Activated naive CD8-positive, alpha-beta T cell (primary cell): ENCODE results near the gene TIMM22.
"Not testable (repeated sequence)": the region's sequence is repeated elsewhere in the genome, so short reads cannot be mapped to it uniquely, and the experiment has no call there.

Experiments used
- H3K27ac Mint-ChIP-seq: one replicate; pipeline ENCODE4 v1.8.0; 2021; ENCODE audit warnings: mixed read lengths
- H3K27me3 Mint-ChIP-seq: one replicate; pipeline ENCODE4 v1.8.0; 2021; ENCODE audit warnings: mixed read lengths
- H3K36me3 Mint-ChIP-seq: one replicate; pipeline ENCODE4 v1.8.0; 2021; ENCODE audit warnings: mixed read lengths
- H3K4me1 Mint-ChIP-seq: one replicate; pipeline ENCODE4 v1.8.0; 2021; ENCODE audit warnings: low read depth, mixed read lengths
- H3K4me3 Mint-ChIP-seq: one replicate; pipeline ENCODE4 v1.8.0; 2021; ENCODE audit warnings: mild to moderate bottlenecking, mixed read lengths
- H3K9me3 Mint-ChIP-seq: one replicate; pipeline ENCODE4 v1.8.0; 2021; ENCODE audit warnings: low read depth, mixed read lengths

The TIMM22 gene

DNA sequence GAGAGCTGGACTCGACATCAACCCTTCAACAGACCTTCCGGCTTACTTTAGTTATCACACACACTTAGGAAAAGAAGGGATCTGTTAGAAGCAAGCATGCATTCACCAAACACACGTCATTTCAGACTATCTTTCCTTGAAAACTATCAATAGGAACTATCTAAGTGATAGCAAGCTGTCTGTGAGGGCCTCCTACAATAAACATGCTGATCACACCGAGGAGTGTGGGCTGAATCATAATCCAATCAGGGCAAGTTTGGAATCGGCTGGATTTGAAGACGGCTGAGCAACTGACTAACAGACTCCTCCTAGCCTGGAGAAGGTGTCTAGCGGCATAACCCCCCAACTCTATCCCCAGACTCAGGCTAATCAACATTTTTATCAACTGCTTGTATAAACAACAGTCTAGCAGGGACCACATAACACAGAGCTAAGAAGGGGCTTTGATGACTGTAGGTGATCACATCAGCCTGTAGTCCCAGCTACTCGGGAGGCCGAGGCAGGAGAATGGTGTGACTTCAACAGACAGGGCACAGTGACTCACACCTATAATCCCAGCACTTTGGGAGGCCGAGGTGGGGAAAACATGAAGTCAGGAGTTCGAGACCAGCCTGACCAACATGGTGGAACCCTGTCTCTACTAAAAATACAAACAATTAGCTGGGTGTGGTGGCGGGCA is 31.5 kb upstream of the TIMM22 start:
- Mint-ChIP-seq H3K27ac (no peak overlapping the region), H3K4me1 (peaks cover 2% of the 10 kb centered on the region), H3K4me3 (no peak overlapping the region), H3K27me3 (peaks cover 14% of the 10 kb centered on the region), H3K36me3 (no peaks in the 10 kb centered on the region), H3K9me3 (no peaks in the 10 kb centered on the region)

DNA sequence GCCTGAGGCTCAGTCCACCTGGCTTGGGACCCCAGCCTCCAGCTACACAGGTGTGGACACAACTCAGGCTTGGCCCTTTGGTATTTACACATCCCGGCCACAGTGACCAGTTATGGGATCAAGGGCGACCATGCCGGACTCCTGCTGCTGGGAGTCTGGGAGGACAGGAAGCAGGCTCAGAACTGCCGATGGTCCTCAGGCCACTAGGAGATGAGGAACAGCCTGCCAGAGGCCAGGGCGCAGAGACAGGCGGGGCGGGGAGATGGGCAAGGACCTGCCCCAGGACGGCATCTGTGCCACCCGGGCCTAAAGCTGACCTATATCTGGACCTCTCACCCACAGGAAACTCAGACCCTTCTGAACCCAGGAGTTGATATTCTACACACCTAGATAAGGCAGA is 29.8 kb upstream of the TIMM22 start:
- Mint-ChIP-seq H3K9me3 (no peaks in the 10 kb centered on the region), H3K4me1 (peaks cover 2% of the 10 kb centered on the region), H3K27ac (no peak overlapping the region), H3K36me3 (no peaks in the 10 kb centered on the region), H3K4me3 (no peak overlapping the region), H3K27me3 (peaks cover 17% of the 10 kb centered on the region)

DNA sequence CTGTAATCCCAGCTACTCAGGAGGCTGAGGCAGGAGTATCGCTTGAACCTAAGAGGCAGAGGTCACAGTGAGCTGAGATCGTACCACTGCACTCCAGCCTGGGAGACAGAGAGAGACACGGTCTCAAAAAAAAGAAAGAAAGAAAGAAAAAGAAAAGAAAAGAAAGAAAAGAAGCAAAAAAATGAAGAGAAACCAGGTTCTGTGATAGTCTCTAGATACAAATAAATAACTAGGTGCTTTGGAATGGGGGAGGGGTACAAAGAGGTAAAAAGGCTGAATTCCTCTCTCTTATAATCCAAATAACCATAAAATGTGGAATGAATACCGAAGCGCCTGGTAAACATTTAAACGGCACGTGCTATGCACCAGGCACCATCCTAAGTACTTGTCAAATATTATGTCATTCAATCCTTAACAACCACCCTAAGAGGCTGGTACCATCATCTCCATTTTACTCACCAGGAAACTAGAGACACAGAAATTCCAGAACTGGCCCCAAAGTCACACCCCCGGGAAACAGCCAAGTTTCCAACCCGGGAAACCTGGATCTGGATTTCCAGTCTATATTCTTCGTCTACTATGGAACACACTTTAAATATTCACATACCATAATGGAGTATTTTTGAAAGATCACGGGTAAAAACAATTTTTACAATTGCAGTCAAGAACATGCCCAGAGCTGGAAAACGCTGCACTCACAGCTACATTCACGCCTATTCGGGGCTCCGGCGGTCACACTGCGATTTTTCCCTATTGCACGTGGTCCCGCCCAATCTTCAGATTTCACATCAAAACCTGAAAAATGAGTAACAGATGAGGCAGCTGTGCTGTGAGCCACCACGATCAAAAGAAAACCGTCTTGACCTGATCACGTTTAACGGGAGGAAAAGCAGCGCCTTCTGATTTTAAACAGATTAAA is 27.9 kb upstream of the TIMM22 start:
- H3K4me3 Mint-ChIP-seq, result no peak overlapping the region
- no peaks in the 10 kb centered on the region for H3K9me3 Mint-ChIP-seq
- H3K36me3 Mint-ChIP-seq, result no peaks in the 10 kb centered on the region
- H3K27ac Mint-ChIP-seq, result no peak overlapping the region
- peaks cover 2% of the 10 kb centered on the region for H3K4me1 Mint-ChIP-seq
- peaks cover 17% of the 10 kb centered on the region for H3K27me3 Mint-ChIP-seq

DNA sequence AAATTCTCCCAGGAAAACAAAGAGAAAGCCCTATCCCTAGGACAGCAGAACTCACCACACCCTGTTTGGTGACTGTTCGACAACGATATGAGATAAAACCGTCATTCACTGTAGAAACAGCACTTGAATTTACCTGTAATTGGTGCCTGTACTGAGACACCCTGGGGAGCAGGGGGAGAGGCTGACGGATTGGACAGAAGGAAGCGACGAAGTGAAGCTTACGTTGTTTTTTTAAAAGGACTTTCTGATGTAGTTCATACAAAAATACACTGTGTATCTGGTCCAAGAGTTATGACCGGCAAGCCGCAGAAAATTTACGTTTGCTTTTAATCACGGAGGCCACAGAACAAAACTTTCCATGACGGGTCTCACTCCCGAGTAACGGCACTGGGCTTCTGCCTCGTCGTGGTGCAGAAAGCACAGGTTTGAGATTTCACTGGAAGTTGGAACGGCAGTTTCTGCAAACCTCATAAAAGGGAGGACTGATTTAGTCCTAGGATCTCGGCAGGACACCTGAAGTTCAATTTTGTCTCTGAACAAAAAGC is 27.0 kb upstream of the TIMM22 start:
- H3K36me3 Mint-ChIP-seq, result no peaks in the 10 kb centered on the region
- H3K4me3 Mint-ChIP-seq, result peak overlapping the region; percentile 1
- no peaks in the 10 kb centered on the region for H3K9me3 Mint-ChIP-seq
- H3K4me1 Mint-ChIP-seq, result peaks cover 2% of the 10 kb centered on the region
- peaks cover 17% of the 10 kb centered on the region for H3K27me3 Mint-ChIP-seq
- H3K27ac Mint-ChIP-seq, result no peak overlapping the region

DNA sequence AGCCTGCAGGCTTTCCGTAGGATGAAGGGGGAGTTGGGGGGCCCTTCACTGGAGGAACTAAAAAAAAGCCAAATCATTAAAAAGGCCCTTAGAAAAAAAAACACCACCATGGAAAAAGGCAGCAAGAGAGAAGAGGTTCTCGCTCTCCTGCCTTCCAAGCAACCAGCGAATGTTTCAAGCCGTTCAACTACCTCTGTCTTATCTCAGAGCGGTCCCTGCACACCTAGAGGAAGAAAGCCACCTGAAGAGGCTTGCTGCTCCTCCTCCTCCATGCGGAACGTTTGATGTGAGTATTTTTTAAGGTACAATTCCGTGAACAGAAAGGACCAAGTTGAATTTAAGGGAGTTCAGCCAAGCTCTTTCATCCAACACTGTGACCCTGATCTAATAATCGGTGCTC is 26.6 kb upstream of the TIMM22 start:
- H3K27me3 Mint-ChIP-seq, result peaks cover 17% of the 10 kb centered on the region
- no peak overlapping the region for H3K4me3 Mint-ChIP-seq
- H3K36me3 Mint-ChIP-seq, result no peaks in the 10 kb centered on the region
- H3K4me1 Mint-ChIP-seq, result peaks cover 2% of the 10 kb centered on the region
- no peaks in the 10 kb centered on the region for H3K9me3 Mint-ChIP-seq
- H3K27ac Mint-ChIP-seq, result no peak overlapping the region

DNA sequence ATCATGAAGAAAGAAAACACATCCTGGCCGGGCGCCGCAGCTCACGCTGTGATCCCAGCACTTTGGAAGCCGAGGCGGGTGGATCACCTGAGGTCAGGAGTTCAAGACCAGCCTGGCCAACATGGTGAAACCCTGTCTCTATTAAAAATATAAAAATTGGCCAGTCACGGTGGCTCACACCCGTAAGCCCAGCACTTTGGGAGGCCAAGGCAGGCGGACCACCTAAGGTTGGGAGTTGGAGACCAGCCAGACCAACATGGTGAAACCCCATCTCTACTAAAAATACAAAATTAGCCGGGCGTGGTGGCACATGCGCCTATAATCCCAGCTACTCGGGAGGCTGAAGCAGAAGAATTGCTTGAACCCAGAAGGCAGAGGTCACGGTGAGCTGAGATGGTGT is 25.1 kb upstream of the TIMM22 start:
- not testable (repeated sequence) for H3K4me3 Mint-ChIP-seq, H3K27ac Mint-ChIP-seq, H3K36me3 Mint-ChIP-seq, H3K9me3 Mint-ChIP-seq, H3K4me1 Mint-ChIP-seq
- H3K27me3 Mint-ChIP-seq, result peaks cover 27% of the 10 kb centered on the region

DNA sequence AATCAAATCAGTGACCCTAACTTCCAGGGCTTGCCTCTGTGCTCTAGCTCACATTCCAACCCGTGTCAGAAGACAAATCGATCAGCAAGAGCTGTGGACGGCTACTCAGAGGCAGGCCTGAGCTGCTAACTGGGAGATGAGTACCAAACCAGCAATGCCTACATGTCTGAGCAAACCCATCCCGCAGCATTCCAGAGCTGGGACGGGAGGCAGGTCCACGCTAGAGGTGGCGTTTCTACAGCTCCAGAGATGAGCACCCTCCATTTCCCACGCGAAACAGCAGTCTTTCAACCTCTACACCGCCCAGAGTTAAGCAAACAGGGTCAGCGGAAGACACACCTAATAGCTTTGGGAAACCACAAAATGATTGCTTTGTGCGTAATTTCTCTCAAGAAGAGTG is 23.9 kb upstream of the TIMM22 start:
- Mint-ChIP-seq H3K4me3 (no peak overlapping the region), H3K36me3 (no peaks in the 10 kb centered on the region), H3K27me3 (peaks cover 33% of the 10 kb centered on the region), H3K4me1 (peaks cover 6% of the 10 kb centered on the region), H3K27ac (no peak overlapping the region), H3K9me3 (no peaks in the 10 kb centered on the region)

DNA sequence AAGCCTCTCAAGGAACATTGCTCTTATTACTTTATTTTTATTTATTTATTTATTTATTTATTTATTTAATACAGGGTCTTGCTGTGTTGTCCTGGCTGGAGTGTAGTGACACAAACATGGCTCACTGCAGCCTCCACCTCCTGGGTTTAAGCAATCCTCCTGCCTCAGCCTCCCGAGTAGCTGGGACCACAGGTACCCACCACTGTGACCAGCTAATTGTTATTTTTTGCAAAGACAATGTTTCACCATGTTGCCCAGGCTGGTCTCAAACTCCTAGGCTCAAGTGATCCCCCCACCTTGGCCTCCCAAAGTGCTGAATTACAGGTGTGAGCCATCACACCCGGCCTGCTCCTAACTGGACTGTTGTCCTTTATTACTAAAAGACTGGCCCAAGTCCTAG is 22.2 kb upstream of the TIMM22 start:
- H3K36me3 Mint-ChIP-seq, H3K4me3 Mint-ChIP-seq, H3K27ac Mint-ChIP-seq, H3K9me3 Mint-ChIP-seq, H3K4me1 Mint-ChIP-seq: not testable (repeated sequence)
- peaks cover 33% of the 10 kb centered on the region for H3K27me3 Mint-ChIP-seq

DNA sequence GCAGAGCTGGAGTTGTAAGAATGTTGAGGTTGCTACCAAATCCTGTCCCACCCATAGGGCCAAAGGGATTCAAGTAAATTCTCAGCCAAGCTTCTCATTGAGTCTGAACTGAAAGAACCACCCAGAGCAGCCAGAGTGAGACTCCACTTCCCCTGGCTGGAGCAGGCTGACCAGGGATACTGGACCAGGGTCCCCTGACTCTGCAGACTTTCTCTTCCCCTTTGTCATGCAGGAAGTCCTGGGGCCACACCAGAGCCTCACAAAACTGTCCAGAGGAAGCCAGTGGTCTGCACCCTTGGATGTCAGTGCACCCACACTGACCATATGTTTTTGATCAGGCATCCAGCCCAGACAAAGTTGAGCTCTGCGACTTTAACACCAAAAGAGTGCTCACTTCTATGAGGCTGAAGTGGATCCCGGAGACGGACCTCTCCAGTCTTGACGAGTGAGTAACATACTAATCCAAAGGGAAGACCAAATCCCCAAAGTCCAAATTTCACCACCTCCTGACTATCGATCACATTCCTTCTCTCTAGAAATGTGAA is 21.5 kb upstream of the TIMM22 start:
- Mint-ChIP-seq H3K27me3 (peaks cover 28% of the 10 kb centered on the region), H3K36me3 (no peaks in the 10 kb centered on the region), H3K4me3 (no peak overlapping the region), H3K27ac (no peak overlapping the region), H3K4me1 (peaks cover 7% of the 10 kb centered on the region), H3K9me3 (no peaks in the 10 kb centered on the region)

DNA sequence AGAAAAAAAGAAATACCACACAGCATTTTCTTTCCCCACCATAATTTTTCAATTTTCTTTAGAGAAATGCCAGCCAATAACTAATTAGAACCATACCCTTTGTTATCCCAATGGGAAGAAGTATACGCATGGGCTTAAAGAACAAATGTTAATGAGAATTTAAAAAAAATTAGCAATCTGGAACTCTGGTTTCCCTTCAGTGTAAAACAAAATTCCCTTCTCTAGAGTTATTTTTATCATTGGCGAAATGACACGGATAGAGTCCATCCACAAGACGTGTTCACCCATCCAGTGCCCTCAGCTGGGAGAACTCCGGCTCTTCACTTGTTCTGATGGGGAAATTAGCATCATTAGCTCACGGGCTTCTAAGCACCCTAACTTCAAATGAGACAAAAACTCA is 20.6 kb upstream of the TIMM22 start:
- no peaks in the 10 kb centered on the region for H3K36me3 Mint-ChIP-seq
- peaks cover 12% of the 10 kb centered on the region for H3K4me1 Mint-ChIP-seq
- H3K9me3 Mint-ChIP-seq, result no peaks in the 10 kb centered on the region
- peaks cover 25% of the 10 kb centered on the region for H3K27me3 Mint-ChIP-seq
- no peak overlapping the region for H3K27ac Mint-ChIP-seq
- no peak overlapping the region for H3K4me3 Mint-ChIP-seq

DNA sequence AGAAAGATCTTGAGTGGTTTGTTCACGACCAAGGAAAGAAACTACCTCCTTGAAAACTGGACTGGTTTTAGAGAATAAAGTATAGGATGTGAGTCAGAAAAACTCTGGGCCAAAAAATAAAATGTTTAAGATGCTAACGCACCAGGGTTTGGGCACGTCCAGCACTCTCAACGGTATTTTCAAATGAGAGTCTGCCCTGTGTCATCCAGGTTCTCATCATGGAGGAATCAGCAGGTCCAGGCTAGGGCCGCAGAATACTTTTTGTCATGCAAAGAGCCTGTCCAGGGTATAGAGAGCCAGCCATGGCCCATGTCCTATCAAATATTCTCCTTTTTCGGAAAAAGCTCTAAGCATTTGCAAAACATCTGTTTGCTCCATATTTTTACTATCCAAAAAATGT is 19.8 kb upstream of the TIMM22 start:
- Mint-ChIP-seq H3K4me1 (peaks cover 12% of the 10 kb centered on the region), H3K9me3 (no peaks in the 10 kb centered on the region), H3K27me3 (peaks cover 25% of the 10 kb centered on the region), H3K27ac (no peak overlapping the region), H3K4me3 (no peak overlapping the region), H3K36me3 (no peaks in the 10 kb centered on the region)

DNA sequence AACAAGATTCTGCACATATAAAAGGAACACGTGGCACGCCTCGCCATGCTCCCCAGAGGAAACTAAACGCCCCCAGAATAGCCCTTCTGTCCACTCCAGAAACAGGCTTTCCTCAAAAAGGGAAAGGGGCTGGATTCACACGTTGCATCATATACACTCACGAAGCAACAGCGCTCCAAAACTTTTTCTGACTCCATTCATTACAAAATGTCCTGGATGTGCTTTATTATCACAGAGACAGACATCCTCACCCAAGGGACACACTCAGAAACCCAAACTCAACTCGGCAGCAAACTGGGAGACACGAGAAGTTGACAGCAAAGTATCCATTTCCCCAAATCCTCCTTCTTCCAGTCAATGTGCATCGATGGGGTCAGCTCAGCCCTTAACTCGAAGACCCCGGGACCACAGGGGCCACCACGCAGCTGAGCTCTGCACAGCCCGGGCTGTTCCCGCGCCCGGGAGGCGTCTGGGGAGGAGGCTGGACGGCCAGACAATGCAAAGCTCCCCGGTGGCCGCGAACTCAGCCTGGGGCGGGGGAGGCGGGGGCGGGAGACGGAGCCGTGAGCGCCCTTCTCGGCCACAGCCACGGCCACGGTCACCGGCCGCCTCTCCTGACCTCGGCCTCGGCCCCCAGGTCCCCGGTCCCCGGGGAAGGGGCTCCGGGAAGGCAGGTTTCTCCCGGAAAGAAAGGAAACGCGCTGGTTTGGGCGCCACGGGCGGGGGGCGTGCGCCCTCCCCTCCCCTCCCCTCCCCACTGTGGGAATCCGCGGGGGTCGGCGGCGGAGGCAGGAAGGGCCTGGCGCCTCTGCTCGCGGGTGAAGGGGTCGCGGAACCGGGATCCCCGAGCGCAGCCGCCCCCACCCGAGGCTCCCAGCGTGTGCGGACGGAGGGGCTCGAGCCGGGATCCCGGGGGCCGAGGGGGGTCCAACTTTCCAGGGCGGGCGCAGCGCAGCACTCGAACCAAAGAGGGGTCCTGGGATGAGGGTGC is 18.5 kb upstream of the TIMM22 start:
- H3K27ac Mint-ChIP-seq, result no peak overlapping the region
- peaks cover 23% of the 10 kb centered on the region for H3K27me3 Mint-ChIP-seq
- H3K4me3 Mint-ChIP-seq, result peak overlapping the region; percentile 87
- H3K36me3 Mint-ChIP-seq, result no peaks in the 10 kb centered on the region
- peaks cover 12% of the 10 kb centered on the region for H3K4me1 Mint-ChIP-seq
- H3K9me3 Mint-ChIP-seq, result no peaks in the 10 kb centered on the region

DNA sequence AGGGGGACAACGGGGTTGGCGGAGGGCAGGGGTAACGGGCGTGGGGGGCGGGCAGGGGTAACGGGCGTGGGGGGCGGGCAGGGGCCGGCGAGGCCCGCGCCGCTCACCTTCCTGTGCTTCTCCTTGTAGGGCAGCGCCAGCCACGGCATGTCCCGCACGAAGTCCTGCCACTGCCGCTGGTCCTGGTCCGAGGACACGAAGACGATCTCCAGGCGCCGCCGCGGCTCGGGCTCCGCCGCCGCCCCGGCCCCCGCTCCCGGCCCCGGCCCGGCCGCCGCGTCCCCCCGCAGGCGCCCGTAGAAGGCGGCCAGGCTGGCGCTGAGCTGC is 17.8 kb upstream of the TIMM22 start:
- H3K4me3 Mint-ChIP-seq, result no peak overlapping the region
- no peaks in the 10 kb centered on the region for H3K36me3 Mint-ChIP-seq
- H3K27me3 Mint-ChIP-seq, result peaks cover 23% of the 10 kb centered on the region
- H3K4me1 Mint-ChIP-seq, result peaks cover 12% of the 10 kb centered on the region
- H3K9me3 Mint-ChIP-seq, result no peaks in the 10 kb centered on the region
- H3K27ac Mint-ChIP-seq, result no peak overlapping the region

DNA sequence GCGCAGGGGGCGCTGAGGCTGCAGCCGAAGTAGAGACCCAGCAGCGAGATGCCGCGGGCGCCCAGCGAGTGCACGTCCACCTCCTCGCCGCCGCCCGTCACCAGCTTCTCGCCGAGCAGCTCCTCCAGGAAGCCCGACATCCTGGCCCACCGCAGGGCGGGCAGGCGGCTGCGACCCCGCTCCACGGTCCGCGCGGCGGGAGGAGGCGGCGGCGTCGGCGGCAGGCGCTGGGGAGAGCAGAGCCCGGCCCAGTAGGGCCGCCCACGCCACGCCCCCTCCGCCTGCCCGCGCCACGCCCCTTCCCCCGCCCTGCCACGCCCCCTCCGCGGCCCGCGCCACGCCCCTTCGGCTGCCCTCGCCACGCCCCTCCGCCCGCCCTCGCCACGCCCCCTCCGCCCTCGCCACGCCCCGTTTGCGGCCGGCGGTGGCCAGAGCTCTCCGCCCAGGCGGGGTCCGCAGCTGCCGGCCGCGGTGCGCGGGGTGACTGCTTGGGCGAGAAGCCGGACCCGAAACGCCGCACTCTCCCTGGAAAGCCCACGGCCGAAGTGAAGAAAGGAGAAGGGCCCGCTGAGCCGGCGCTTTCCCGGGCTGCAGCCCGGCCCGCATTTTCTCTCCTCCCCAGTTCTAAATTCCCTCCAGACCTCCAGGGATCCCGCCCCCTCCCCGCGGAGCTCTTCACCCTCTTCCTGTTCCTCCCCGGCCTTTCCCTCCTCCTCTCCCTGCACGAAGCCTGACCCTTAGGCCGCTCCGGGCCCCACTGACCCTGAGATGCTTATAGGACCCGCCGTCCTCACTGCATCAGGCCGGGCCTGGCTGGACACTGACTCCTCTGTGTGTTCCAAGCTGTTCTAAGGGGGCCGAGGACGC is 17.2 kb upstream of the TIMM22 start, which contains the start of gene NXN:
Gene NXN, minus strand, starts transcription at position 238 of the 867 bp plus-strand sequence.
- Mint-ChIP-seq H3K27me3 (peaks cover 23% of the 10 kb centered on the region), H3K36me3 (no peaks in the 10 kb centered on the region), H3K4me3 (peak within 1 kb of the TSS; percentile 81), H3K4me1 (peaks cover 12% of the 10 kb centered on the region), H3K27ac (no peak within 1 kb of the TSS), H3K9me3 (no peaks in the 10 kb centered on the region)
